Measurements from ENCODE around the gene HERC5.
A peak's percentile ranks its signal among the peaks of the same experiment; 100 is the strongest.

Gene HERC5

DNA sequence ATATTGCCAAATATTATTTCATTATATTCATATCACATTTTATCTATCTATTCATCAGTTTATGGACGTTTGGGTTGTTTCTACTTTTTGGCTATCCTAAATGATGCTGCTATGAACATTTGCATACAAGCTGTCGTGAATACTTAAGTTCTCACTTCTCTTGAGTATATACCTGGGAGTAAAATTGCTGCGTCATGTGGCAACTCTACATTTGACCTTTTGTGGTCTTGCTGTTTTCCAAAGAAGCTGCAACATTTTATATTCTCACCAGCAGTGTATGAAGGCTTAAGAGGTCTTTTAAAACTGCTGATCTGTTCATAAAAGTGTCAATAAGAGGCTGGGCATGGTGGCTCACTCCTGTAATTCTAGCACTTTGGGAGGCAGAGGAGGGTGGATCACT lies 60.9 kb downstream of the HERC5 start:
- H3K4me3 ChIP-seq (ENCODE audit: low read length): no peak overlapping the region
- no peak for DNase-seq (ENCODE audit: low read depth)
- TF ChIP-seq, protein P1, sequence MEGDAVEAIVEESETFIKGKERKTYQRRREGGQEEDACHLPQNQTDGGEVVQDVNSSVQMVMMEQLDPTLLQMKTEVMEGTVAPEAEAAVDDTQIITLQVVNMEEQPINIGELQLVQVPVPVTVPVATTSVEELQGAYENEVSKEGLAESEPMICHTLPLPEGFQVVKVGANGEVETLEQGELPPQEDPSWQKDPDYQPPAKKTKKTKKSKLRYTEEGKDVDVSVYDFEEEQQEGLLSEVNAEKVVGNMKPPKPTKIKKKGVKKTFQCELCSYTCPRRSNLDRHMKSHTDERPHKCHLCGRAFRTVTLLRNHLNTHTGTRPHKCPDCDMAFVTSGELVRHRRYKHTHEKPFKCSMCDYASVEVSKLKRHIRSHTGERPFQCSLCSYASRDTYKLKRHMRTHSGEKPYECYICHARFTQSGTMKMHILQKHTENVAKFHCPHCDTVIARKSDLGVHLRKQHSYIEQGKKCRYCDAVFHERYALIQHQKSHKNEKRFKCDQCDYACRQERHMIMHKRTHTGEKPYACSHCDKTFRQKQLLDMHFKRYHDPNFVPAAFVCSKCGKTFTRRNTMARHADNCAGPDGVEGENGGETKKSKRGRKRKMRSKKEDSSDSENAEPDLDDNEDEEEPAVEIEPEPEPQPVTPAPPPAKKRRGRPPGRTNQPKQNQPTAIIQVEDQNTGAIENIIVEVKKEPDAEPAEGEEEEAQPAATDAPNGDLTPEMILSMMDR (IDR thresholded peaks at IDR 0.05; ENCODE audit: insufficient read depth, low read depth, low read length, missing control alignments): no peak

DNA sequence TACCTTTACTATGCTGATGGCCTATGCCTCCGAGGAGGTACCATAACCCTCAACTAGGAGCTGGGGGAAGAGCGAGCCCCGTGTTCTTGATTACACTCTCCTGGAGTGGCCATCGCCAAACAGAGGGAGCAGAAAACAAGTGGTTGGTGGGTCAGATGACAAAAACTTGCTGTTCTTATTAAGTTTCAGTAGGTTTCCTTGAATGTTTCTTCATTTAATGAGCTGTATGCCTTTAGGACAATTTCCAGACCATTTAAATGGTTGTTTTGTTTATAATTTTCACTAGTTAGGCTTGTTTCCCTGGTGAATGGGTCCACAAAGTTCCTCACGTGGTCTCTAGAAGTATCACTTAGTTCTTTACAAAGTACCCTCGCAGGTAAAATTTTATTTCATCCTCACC lies 62.0 kb downstream of the HERC5 start:
- no peak for DNase-seq (ENCODE audit: low read depth)
- H3K4me3 ChIP-seq (ENCODE audit: low read length): no peak overlapping the region
- TF ChIP-seq, protein P1 (IDR thresholded peaks at IDR 0.05; ENCODE audit: insufficient read depth, low read depth, low read length, missing control alignments): no peak

DNA sequence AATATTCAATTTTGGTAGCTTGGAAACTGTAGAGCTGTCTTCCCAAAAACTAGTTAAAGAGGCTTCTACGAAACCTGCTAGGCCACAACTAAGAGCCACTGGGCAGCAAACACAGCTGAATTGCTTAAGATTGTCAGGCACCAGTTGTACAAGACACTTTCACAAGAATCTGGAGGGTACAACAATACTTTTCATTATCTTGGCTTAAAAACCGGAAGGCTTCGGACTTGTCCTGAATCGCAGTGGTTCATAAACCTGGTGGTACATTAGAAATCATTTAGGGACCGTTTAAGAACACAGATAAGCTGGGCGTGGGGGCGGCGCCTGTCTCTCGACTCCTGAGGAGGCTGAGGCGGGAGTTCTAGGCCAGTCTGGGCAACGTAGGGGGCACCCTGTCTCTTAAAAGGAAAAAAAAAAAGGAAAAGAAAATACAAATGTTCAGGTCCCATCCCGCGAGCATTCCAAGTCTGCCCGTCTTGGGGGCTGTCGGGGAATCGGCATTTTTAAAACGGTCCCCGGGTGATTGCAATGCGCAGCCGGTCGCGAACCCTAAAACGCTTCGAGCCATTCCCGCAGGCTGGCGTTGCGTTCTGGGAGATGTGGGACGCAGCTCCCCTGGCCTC lies 65.9 kb downstream of the HERC5 start:
- TF ChIP-seq, protein P1 (IDR thresholded peaks at IDR 0.05; ENCODE audit: insufficient read depth, low read depth, low read length, missing control alignments): no peak
- peak; percentile 43 for DNase-seq (ENCODE audit: low read depth)
- peak overlapping the region; percentile 92 for H3K4me3 ChIP-seq (ENCODE audit: low read length)

DNA sequence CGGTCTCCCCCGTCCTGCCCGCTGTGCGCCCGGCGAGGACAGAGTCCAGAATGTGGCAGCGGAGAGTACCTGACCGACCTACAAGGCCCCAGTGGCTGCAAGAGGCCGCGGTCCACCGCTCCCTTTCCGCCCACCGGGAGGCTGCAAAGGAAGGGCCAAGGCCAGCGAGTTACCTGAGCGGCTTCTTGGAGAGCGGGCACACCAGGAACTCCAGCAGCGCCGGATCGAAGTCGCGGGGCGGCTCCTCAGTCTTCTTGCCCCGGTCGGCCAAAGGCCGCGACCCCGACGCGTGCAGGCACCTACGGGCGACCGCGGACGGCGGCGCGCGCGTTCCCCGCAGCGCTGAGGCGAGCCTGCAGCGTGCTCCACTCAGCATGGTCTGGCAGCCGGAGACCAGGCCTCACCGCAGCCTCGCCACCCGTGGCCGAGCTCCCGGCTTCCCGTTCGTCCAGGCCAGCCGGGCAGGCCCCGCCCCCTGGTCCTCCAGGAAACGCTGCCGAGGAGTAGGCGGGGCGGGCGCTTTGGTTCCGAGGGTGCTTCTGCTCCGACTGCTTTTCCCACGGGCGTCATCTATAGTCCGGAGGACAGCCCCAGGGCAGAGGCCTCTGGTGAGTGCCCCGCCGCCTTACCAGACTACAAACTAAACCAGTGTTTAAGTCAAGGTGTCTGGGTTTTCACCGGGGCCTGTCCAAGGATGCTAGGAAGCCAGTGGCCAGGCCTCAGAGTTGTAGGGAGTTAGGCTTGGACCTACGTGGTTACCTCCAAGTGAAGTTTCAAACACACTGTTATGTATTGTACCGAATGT lies 66.6 kb downstream of the HERC5 start, which contains the start of gene PYURF:
Gene PYURF, minus strand, starts transcription at position 452 of the 805 bp plus-strand sequence. Its CDS starts 76 bp downstream, at position 376.
- H3K4me3 ChIP-seq (ENCODE audit: low read length): peak within 1 kb of the TSS; percentile 92
- peak; percentile 93 for DNase-seq (ENCODE audit: low read depth)
- TF ChIP-seq, protein P1 (IDR thresholded peaks at IDR 0.05; ENCODE audit: insufficient read depth, low read depth, low read length, missing control alignments): no peak

DNA sequence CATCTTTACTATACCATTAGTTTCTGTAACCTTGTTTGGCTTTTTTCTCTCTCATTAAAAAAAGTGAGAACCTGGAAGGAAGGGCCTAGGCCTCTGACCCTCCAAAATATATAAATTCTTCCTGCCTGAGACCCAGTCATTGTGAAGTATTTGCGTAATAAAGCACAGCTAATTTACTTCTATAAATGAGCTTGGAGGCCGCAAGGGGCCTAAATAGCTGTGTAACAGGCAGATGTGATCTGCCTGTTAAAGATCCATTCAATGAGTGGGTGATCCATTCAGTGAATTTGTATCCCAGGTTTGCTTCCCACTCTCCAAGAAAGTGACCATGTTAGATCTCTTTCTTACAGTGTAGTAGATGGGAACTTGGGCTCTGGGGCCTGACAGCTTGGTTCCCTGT lies 67.3 kb downstream of the HERC5 start:
- TF ChIP-seq, protein P1 (IDR thresholded peaks at IDR 0.05; ENCODE audit: insufficient read depth, low read depth, low read length, missing control alignments): no peak
- DNase-seq (ENCODE audit: low read depth): no peak
- peak overlapping the region; percentile 92 for H3K4me3 ChIP-seq (ENCODE audit: low read length)

DNA sequence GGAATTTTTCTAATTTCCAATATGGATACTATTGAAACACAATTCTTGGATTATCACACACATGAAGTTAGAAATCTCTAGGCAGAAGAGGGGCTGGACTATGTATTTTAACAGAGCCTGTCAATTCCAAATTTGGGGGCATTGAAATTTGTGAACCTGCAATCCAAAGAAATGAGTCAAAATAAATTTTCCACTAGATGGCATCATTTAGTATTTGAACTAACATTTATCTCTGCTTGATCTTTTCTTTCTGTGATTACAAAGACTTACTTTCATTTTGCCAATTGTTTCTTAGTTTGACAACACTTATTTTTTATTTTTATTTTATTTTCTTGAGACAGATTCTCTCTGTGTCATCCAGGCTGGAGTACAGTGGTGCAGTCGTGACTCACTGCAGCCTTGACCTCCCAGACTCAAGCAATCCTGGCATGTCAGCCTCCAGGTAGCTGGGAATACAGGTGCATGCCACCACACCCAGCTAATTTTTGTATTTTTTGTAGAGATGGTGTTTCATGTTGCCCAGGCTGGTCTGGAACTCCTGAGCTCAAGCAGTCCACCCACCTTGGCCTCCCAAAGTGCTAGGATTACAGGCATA lies 69.4 kb downstream of the HERC5 start:
- TF ChIP-seq, protein P1 (IDR thresholded peaks at IDR 0.05; ENCODE audit: insufficient read depth, low read depth, low read length, missing control alignments): peak; percentile 17
- H3K4me3 ChIP-seq (ENCODE audit: low read length): no peak overlapping the region
- DNase-seq (ENCODE audit: low read depth): peak; percentile 56

All from epithelial cell of esophagus (primary cell).